DLD1 (cell line): Measurements from ENCODE around the gene NRARP.
"Not testable (repeated sequence)": the region's sequence is repeated elsewhere in the genome, so short reads cannot be mapped to it uniquely, and the experiment has no call there.

Source experiments
- in situ Hi-C: cut with HindIII; loops from 2 replicates; pipeline ENCODE4 v1.10.0; 2017; ENCODE audit warnings: low sequenced_read_pairs

NRARP gene

GRCh38 chr9:137302118-137302448, at the start of gene NRARP:
Gene NRARP, minus strand, starts transcription at chr9:137302271. Its CDS starts 343 bp downstream, at chr9:137301928.
- in situ Hi-C loops: no loop called here

GRCh38 chr9:137350696-137351584, 48.9 kb upstream of the NRARP start:
- in situ Hi-C loops: no loop called here

- in situ Hi-C loops: no loop called here
These were observed 47.5 kb upstream of the NRARP start for GRCh38 chr9:137349471-137350033.

- in situ Hi-C loops: no loop called here
These were observed 46.8 kb upstream of the NRARP start for GRCh38 chr9:137348769-137349470.

- in situ Hi-C loops: no loop called here
These were observed 45.9 kb upstream of the NRARP start for GRCh38 chr9:137347928-137348327.

GRCh38 chr9:137342482-137342881, 40.4 kb upstream of the NRARP start:
- in situ Hi-C loops: no loop called here

GRCh38 chr9:137341227-137341626, 39.2 kb upstream of the NRARP start:
- in situ Hi-C loops: no loop called here

GRCh38 chr9:137339908-137340462, 37.9 kb upstream of the NRARP start:
- in situ Hi-C loops: not testable (repeated sequence)

GRCh38 chr9:137339045-137339907, 37.2 kb upstream of the NRARP start:
- in situ Hi-C loops: no loop called here

GRCh38 chr9:137336735-137337134, 34.7 kb upstream of the NRARP start:
- in situ Hi-C loops: no loop called here

- in situ Hi-C loops: no loop called here
These were observed 31.1 kb upstream of the NRARP start for GRCh38 chr9:137333016-137333671.

- in situ Hi-C loops: no loop called here
These were observed 29.9 kb upstream of the NRARP start for GRCh38 chr9:137331929-137332328.

- in situ Hi-C loops: no loop called here
These were observed 28.6 kb upstream of the NRARP start for GRCh38 chr9:137330689-137331088.

- in situ Hi-C loops: not testable (repeated sequence)
These were observed 27.5 kb upstream of the NRARP start for GRCh38 chr9:137329590-137329989.

GRCh38 chr9:137327641-137328550, 25.8 kb upstream of the NRARP start:
- in situ Hi-C loops: not testable (repeated sequence)

- in situ Hi-C loops: no loop called here
These were observed 24.5 kb upstream of the NRARP start for GRCh38 chr9:137326445-137327065.

GRCh38 chr9:137325799-137326198, 23.7 kb upstream of the NRARP start:
- in situ Hi-C loops: no loop called here

GRCh38 chr9:137325124-137325523, 23.1 kb upstream of the NRARP start:
- in situ Hi-C loops: no loop called here
